Activated effector memory CD4-positive, alpha-beta T cell treated with Interleukin-2 at 50 U/mL for 16 hours (primary cell): ENCODE data around the gene FKBP5.
"Not testable (repeated sequence)": the region's sequence is repeated elsewhere in the genome, so short reads cannot be mapped to it uniquely, and the experiment has no call there.

Source experiments
- DNase-seq: peaks from one replicate; pipeline ENCODE4 v3.0.0-alpha.2; 2020

The FKBP5 gene

DNA sequence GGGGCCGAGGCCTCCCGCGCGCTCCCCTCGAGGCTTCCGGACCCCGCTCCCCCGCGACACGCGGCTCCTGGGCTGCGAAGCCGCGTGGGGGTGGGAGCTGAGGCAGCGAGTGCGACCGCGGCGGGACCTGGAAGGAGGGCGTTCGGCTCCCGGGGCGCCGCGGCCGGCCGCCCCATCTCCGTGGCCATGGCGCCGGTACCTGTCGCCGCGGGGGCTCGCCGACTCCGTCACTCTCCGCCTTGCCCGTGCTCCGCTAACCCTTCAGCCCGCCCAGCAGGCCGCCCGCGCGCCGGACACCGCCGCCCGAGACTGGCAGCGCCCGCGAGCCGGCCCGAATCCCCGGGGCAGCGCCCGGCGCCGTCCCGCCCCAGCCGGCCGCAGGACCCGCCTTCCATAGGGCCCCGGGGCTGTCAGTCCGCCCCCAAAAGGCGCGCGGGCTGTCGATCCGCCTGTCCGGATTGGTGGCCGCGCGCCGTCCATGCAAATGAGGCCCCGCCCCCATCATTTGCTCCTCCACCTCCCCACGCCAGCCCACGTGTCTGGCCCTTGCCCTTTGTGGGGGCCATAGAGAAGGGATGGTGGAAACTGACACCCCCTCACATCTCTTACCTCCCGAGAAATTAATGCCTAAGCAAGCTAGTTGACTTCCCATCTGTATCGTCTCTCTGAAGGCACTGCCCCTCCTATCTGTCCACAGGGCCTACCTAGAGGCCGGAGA lies at the start of gene FKBP5:
Gene FKBP5 (minus strand): TSS at position 311 of the 718 bp plus-strand sequence. CDS start 46,091 bp downstream, outside the sequence.
- peak; percentile 81 for DNase-seq

GRCh38 chr6:35737413-35738211 lies 48.9 kb upstream of the FKBP5 start:
- no peak for DNase-seq

DNA sequence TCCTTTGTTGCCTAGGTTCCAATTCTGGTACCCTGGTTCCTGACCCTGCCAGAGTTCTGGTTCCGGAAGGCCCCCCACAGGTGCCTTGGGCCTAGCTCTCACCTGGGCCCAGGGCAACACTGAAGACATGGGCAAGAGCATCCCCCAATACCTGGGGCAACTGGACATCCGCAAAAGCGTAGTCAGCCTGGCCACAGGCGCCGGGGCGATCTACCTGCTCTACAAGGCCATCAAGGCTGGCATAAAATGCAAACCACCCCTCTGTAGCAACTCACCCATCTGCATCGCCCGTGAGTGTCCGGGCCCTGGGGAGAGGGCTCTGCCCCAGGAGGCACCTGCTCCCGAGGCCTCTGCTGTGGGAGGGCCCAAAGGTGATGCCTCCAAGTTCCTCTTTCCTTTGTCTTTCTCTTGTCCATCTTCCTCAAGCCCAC lies 48.3 kb upstream of the FKBP5 start, which contains the start of gene ARMC12:
Gene ARMC12 (plus strand): TSS at position 51 of the 431 bp plus-strand sequence. CDS start 77 bp downstream, at position 128.
- no peak for DNase-seq

GRCh38 chr6:35736253-35736894 lies 47.7 kb upstream of the FKBP5 start:
- DNase-seq: peak; percentile 74

- no peak for DNase-seq
These were observed 46.7 kb upstream of the FKBP5 start for GRCh38 chr6:35735452-35735851.

- DNase-seq: not testable (repeated sequence)
These were observed 45.6 kb upstream of the FKBP5 start for GRCh38 chr6:35734319-35734718.

DNA sequence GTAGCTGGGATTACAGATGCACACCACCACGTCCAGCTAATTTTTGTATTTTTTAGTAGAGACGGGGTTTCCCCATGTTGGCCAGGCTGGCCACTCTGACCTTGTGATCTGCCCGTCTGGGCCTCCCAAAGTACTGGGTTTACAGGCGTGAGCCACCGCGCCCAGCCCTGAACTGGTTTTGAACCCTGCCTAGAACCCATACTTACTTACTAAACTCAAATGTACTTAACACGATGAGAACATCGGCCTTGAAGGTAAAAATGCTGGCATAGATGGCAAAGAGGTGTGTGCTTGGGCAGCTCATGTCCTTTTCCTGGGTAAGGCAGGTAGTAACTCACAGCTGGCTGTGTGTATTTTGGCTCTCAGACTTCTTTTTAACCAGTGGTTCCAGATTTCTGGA lies 44.9 kb upstream of the FKBP5 start:
- no peak for DNase-seq

GRCh38 chr6:35731736-35732532 lies 43.2 kb upstream of the FKBP5 start:
- DNase-seq: peak; percentile 91

GRCh38 chr6:35731414-35731735 lies 42.7 kb upstream of the FKBP5 start:
- peak; percentile 86 for DNase-seq

DNA sequence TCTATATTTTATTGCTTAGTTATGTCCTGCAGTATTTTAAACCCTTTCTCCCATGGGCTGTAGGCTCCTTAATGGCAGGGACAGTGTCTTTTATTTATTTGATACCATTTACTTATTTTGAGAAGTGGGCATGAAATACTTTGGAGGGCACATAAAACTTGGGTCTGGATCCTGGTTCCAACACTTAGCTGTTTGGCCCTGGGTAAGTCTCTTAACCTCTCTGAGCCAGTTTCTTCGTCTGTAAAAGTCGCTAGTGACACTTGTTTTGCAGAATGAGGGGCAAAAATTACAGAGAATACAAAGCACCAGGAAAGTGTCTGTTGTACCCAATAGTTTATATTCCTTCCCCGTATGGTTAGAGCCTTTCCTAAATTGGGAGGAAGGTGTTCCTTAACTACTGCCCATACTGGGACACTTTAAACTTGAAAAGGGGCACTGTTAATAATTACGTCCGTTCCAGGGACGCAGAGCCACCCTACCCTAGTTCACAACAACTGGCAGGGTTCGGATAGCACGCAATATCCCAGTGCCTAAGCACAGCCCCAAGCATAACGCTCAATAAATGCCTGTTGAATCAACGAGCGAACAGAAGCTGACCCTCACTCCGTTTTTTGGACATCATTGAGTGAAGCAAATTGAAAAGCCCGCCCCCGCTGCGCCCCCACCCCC lies 42.2 kb upstream of the FKBP5 start:
- no peak for DNase-seq

DNA sequence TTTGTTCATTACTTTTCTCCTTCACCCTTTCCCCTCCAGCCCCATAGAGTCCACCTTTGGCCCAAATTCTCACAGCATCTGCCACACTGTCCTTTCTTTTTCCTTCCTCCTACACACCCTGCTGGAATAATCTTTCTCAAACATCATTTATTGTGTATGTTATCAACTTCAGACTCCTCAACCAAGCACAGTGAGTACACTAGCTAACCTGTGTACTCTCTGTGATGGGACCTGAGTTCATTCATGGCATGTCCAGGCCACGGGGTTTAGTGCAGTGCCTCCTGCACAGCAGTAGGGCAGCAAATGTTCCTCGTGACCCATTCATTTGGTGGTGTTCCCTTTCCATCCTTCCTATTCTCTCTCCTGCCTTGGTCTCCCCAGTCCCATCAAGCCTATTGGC lies 41.0 kb upstream of the FKBP5 start:
- DNase-seq: no peak

DNA sequence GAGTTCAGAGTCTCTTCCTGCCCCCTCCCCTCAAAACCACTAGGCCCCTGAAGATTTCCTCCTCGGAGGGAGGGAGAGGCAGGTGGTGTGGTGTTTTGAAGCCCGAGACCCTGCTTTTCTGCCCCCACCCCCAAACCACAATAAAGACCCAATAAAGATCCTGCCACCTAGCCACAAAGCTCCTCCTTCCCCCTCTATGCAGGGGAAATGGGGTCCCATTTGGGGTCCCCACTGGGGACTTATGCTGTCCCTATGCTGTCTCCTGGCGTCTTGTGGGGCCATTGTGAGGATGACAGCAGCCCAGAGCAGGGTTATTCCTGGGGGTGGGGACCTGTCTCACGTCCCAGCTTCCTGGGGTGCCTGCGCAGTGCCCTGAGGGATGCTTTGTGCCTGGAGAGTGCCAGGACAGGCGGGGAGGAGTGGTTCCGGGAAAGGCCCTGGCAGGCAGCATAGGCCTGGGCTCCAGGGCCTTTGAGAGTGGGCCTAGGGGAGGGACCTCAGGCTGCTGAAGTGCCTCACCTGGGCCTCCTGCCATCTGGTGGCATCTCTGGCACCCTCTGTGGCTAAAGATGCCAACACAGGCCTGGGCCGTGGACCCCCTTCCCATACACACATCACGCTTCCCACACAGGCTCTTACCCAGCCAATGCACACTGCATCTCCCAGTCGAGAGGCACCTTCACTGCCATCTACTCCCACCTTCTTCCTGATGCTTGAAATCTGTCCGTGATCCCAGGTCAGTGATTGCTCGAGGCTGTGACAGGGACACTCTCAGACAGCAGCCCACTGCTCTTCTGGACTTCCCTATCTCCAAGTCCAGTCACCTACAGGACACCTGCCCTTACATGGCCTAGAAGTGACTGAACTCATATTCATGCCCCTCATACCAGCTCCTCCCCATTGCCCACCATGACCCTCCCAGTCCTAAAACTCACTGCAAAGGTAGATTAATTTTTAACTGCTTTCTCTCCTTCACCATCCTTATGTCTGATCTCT lies 40.3 kb upstream of the FKBP5 start:
- peak; percentile 36 for DNase-seq

DNA sequence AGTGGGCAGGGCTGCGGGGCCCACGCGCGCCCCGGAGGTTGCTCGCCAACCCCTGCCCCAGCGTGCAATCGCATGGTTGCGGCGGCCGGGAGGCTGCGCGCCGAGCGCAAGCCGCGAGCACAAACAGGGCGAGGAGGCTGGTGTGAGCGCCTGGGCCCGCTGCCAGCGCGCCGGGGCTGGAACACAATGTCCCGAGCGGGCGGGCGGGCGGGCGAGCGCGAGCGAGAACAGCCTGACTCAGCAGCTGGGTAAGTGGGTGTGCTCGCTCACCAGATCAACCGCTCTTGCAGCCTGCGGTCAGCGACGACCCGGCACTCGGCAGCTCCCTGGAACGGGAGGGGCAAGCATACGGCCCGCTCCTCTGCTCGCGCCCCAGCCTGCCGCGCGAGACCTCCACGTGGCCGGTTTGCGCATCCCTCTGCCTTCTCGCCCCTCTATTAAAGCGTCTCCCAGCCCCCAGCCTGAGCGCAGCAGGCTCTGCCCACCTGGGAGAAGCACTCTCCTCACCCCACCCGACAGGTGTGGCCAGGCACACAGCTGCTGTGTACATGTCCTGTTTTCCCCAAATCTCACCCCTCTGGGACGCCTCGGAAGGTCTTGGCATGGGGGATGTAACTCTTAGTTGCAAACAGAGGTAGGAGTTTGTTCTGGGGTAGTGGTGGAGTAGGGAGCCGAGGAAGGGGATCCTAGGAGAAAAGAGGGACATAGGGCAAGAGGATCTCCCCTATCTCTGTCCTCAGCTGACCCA lies 39.4 kb upstream of the FKBP5 start:
- DNase-seq: peak; percentile 86

DNA sequence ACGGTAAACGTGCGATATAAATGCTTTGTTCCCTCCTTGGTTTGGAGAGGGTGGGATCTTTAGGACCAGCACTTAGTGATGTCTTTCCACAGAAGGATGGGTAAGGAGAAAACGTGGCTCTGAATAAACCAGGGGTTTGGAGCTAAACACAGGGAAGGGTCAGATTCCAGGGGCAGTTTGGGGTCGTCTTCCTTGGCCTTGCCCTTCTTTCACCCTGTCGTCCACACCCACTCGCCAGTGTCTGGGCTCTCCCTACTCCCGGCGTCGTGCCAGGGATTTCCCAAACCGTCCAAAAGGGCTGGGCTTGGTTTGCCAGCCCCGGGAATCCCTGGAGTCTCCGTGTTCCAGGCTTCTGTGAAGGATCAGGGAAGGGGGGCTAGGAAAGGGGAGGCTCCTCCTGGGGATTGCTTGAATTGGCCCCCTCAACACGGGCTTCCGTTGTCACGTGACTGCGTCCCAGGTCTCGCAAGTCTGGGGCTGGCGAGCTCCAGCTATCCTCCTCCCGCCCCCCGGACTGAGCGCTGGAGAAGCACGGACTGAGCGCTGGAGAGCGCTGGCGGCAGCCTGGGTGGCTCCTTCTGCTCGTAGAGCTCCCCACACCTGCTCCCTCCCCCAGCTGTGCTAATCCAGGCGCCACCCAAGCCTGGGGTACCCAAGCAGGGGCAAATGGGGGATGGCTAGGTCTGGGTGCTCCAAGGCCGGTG lies 38.7 kb upstream of the FKBP5 start:
- DNase-seq: no peak

DNA sequence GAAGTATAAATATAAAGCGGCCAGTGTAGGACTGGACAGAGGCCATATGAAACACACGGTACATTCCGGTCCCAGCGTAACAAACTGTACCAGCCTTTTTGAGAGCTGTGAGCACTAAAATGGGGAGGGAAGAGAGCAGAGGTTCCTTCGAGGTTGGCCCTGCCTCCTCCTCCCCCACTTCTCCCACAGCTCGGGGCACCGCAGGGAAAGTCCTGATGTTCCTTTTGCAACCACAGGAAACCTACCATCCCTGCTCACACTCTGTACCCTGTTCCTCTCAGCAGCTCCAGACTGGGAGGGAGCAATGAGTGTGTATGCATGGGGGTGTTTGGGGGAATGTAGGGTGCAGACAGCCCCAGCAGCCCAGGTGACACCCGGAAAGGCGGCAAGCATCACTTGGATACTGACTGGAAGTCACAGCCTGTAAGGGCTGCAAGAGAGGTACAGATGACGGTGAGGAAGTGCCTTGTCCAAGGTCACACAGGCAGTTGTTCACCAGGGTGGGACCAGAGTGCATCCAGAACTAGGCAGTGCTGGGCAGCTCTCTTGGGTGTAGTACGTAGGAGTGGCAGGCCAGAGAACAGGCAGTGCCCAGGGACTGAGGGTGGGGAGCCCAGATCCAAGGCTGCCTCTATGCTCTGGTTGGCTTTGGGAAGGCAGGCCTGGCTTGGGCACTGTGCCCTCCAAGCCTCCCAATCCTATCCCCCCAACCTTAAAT lies 37.2 kb upstream of the FKBP5 start:
- no peak for DNase-seq

GRCh38 chr6:35725081-35725708 lies 36.5 kb upstream of the FKBP5 start:
- DNase-seq: no peak

- DNase-seq: no peak
These were observed 35.8 kb upstream of the FKBP5 start for GRCh38 chr6:35724471-35724870.

- DNase-seq: no peak
These were observed 35.3 kb upstream of the FKBP5 start for GRCh38 chr6:35724059-35724458.
